GM19463 (cell line): ENCODE measurements around the gene TBC1D20.
"Not testable (repeated sequence)": the region's sequence is repeated elsewhere in the genome, so short reads cannot be mapped to it uniquely, and the experiment has no call there.

Source experiments
- ATAC-seq: cut with Tn5 transposase; IDR thresholded peaks from one replicate; pipeline ENCODE4 v1.9.1; 2021; ENCODE audit warnings: mild to moderate bottlenecking, moderate library complexity; ENCODE audit not compliant: unreplicated experiment

The TBC1D20 gene, protein sequence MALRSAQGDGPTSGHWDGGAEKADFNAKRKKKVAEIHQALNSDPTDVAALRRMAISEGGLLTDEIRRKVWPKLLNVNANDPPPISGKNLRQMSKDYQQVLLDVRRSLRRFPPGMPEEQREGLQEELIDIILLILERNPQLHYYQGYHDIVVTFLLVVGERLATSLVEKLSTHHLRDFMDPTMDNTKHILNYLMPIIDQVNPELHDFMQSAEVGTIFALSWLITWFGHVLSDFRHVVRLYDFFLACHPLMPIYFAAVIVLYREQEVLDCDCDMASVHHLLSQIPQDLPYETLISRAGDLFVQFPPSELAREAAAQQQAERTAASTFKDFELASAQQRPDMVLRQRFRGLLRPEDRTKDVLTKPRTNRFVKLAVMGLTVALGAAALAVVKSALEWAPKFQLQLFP

GRCh38 chr20:462199-462991, at the start of gene TBC1D20:
TSS of gene TBC1D20 (minus strand) at chr20:462533. CDS start at chr20:462405, 128 bp downstream.
- peak; percentile 90 for ATAC-seq

DNA sequence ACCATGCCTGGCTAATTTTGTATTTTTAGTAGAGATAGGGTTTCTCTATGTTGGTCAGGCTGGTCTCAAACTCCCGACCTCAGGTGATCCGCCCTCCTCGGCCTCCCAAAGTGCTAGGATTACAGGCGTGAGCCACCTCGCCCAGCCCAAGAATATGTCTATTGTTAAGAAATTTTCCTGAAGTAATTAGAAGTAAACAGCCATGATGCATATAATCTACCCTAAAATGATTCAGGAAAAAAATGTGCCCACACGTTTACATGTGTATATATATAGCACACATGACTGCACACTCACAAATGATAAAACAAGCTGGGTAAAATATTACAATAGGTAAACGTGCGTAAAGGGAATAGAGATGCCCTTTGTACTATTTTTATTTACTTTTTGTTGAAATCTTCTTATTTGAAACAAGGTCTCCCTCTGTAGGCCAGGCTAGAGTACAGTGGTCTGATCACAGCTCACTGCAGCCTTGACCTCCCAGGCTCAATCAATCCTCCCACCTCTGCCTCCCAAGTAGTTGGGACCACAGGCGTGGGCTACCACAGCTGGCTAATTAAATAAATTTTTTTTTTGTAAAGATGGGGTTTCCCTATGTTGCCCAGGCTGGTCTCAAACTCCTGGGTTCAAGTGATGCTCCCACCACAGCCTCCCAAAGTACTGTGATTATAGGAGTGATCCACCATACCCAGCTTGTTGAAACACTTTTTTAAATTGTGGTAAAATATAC, 48.2 kb upstream of the TBC1D20 start:
- not testable (repeated sequence) for ATAC-seq

GRCh38 chr20:508364-508787, 46.0 kb upstream of the TBC1D20 start:
- not testable (repeated sequence) for ATAC-seq

DNA sequence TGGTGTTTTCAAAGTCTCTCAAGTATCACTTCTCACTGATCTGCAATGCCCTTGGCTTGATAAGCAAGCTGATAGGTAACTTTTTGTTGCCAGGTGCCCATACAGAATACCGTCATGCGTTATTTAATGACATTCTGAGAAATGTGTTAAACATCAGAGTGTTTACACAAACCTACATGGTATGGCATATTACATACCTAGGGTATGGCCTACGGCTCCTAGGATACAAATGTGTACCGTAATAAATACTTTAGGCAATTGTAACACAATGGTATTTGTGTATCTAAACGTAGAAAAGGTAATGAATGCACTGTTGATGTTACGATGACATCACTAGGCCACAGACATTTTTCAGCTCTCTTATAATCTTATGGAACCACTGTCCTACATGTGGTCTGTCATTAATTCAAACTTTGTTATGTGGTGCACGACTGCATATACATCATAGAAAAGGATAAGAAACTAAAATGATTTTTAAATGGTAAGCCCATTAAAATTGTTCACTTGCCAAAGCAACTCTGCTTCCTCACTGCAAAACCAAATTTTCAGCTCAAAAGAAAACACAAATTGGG, 45.5 kb upstream of the TBC1D20 start:
- no peak for ATAC-seq

DNA sequence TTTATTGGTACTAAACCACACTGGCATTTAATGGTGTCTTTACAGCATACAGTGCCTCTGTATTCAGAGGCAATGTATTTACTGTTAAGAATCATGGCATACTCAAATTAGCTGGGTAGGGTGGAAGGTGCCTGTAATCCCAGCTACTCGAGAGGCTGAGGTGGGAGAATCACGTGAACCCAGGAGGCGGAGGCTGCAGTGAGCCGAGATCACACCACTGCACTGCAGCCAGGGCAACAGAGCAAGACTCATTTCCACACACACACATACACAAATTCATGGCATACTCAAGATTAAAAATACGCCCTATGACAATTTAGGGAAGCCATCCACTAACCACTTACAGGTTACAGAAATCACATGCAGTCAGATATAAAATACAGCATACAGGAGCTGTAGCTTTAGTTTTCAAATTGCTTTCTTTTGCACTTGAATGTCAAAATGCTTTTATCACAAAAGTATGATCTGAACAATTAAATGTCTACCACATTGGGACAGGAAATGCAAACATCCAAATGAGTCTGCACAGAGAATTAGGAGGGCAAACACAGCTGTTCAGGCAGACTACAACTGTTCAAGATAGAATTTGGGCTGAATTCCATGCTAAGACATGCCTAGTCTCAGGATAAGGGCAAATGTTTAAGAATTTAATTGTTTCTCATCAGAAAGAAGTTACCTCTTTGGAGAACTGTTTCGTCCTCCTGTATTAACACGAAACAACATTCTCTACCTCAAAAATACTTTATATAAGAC, 44.8 kb upstream of the TBC1D20 start:
- no peak for ATAC-seq

DNA sequence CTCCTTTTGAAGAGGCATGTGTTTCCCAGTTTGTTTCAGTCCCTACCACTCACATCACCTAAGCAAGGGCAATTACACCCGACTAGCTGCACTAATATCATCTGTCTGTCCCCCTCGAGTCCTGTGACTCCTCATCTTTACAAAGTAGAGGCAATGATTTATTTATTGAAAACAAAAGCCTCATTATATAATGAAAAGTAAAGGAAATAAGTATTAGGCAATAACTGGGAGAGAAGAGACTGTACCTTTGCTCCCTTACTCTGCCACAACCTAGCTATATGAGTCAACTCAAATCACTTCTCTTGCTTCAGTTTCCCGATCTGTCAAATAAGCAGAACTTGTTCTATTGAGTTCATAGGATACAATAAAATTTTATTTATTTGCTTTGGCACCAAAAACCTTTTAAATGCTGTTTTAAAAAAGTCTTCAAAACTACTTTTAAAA, 42.3 kb upstream of the TBC1D20 start:
- ATAC-seq, result no peak

GRCh38 chr20:503048-503737, 40.9 kb upstream of the TBC1D20 start:
- ATAC-seq, result no peak

DNA sequence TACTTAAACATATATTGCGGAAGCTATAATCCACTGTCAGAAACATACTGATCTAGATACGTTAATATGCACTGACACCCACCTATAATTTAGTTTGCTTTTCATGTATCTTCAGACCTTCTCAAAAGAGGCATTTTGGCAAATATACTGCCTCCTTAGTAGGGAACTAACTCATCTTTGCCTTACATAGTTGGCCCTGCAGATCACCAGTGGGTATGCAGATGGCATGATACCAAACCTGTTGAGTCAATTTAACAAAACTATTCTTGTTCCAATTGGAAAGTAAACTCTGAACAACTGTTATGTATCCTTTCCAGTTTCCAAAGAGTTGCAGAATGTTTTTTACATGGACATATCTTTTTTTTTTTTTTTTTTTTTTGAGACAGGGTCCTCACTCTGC, 35.6 kb upstream of the TBC1D20 start:
- ATAC-seq, result no peak

DNA sequence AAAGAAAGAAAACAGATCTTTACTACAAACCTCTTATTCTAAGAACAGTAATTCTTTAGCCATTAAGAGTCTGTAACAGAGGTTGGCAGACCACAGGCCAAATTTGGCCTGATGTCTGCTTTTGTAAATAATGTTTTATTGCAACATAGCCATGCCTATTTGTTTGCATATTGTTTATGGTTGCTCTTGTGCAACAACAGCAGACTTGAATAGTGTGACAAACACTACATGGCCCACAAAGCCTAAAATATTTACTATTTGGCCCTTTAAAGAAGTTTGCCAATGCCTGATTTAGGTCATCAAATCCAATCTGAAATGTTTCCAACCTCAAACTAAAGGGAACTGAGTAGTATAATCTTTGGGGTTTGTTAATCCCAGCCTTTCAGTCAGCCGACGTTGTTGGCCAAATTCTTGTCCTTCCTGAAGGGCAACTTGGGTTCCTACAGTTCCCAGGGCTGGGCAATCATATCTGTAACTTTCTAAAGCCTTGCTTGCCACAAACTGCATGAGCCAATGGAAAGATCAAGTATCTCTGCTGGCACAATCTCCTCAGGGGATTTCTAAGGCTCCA, 33.9 kb upstream of the TBC1D20 start:
- ATAC-seq, result no peak

- ATAC-seq, result no peak
Observed at GRCh38 chr20:492159-492558, 29.8 kb upstream of the TBC1D20 start.

- ATAC-seq, result no peak
Observed at GRCh38 chr20:487655-488054, 25.3 kb upstream of the TBC1D20 start.

- ATAC-seq, result no peak
Observed at GRCh38 chr20:483815-484644, 21.7 kb upstream of the TBC1D20 start.

DNA sequence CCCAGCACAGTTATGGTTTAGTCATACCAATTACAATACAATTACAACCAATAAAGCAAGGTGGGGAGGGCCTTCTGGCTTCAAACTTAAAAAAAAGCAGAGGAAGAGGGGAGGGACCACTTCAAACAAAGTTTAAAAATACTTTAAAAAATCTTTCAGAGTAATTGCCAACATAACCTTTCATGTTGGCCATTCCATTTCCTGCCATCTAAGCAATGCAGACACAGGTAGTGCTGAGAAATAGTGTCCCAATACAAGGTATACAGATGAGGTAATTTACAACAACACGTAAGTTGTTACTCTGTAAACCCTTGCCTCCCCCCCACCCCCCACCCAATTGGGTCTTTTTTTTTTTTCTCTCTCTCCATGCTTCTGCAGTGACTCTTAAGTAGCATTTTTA, 18.8 kb upstream of the TBC1D20 start:
- no peak for ATAC-seq

GRCh38 chr20:480044-480443, 17.7 kb upstream of the TBC1D20 start:
- ATAC-seq, result no peak

GRCh38 chr20:479487-479886, 17.2 kb upstream of the TBC1D20 start:
- ATAC-seq, result no peak

DNA sequence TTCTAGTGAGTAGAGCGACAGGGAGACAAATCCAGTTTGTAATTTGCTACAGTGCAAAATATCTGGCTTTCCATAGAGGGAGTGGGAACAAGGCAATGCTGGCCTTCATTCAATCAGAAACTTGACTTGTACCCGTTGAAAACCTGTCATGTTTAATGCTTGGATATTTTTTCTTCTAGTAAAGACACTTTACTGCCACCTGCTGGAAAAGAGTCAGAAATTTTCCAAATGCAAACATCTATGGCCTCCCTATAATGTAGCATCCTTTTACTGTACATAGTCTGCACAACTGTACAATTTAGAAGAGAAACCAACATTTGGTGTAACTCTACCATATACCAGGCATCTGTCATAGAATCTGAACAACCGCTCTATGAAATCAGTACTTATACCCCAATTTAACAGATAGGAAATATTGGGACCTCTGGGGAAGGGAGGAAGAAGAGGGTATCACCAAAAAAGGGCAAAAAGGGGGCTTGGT, 16.7 kb upstream of the TBC1D20 start:
- ATAC-seq, result no peak

DNA sequence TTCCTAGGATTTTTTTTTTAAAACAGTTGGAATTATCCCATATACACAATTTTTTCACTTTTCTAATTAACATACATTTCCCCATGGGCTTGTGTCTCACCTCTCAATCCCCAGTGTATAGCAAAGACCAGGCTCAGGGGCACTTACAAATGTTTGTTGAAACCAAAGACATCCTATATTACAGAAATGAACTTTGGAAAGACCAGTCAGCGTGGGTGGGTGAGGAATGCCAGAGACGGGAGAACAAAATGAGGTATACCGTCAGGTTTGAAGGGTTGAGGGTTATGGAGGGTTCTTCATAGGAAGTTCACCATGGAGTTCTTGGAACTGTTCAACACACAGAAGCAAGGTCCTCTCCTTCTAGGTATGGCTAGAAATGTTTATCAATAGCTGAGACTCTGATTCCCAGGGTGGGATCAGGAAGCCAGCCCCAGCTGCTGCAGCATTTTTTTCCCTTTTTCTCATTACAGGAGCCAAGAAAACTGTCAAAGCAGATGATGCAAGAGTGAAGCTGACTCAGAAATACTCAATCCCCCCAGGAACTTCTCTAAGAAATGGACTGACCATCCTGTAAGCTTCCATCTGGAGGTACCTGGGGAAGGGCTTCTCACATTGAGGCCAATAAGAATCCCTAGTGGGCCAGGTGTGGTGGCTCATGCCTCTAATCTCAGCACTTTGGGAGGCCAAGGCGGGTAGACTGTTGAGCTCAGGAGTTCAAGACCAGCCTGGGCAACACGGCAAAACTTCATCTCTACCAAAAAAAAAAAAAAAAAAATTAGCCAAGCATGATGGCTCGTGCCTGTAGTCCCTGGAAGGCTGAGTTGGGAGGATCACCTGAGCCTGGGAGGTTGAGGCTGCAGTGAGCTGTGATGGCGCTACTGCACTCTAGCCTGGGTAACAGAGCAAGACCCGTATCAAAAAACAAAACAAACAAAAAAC, 15.9 kb upstream of the TBC1D20 start:
- ATAC-seq, result no peak
